T-helper 1 cell treated with Interleukin-12 subunit alpha and Interleukin-12 subunit beta and Interleukin-4 antibody, amounts not matched to agents 30 ng/mL and 1 ng/mL, for 36 hours (primary cell): ENCODE results near the gene CCDC158. TPM values are rescaled to one million over a fixed set of nuclear protein-coding genes. Genes with fewer than 3 reads are reported as not detected.

Source experiments
- total RNA-seq: library from RNA; stranded (reverse); gene quantifications from 2 replicates; pipeline ENCODE4 v1.2.3, GENCODE V29; 2022

CCDC158 gene
- total RNA-seq, 1 donor from 2014 or later: not detected

Other genes starting within 250 kb of the CCDC158 start
- gene SCARB2, start 207.3 kb downstream of the CCDC158 start, total RNA-seq: 9.4 and 11.2 TPM in 2 replicates
- not detected in 2 replicates for gene FAM47E, start 169.4 kb downstream of the CCDC158 start, total RNA-seq
- 1.9 and 2.3 TPM in 2 replicates for gene STBD1, start 114.4 kb downstream of the CCDC158 start, total RNA-seq
- 0.02 TPM in 2 replicates for gene SHROOM3, start 14.1 kb upstream of the CCDC158 start, total RNA-seq